GM18873 (cell line): ENCODE data around the gene RGS19.

Experiments
- ATAC-seq: cut with Tn5 transposase; IDR thresholded peaks from one replicate; pipeline ENCODE4 v1.9.1; 2021; ENCODE audit warnings: mild to moderate bottlenecking, moderate library complexity, moderate number of reproducible peaks; ENCODE audit not compliant: unreplicated experiment, low FRiP score

RGS19 gene

DNA sequence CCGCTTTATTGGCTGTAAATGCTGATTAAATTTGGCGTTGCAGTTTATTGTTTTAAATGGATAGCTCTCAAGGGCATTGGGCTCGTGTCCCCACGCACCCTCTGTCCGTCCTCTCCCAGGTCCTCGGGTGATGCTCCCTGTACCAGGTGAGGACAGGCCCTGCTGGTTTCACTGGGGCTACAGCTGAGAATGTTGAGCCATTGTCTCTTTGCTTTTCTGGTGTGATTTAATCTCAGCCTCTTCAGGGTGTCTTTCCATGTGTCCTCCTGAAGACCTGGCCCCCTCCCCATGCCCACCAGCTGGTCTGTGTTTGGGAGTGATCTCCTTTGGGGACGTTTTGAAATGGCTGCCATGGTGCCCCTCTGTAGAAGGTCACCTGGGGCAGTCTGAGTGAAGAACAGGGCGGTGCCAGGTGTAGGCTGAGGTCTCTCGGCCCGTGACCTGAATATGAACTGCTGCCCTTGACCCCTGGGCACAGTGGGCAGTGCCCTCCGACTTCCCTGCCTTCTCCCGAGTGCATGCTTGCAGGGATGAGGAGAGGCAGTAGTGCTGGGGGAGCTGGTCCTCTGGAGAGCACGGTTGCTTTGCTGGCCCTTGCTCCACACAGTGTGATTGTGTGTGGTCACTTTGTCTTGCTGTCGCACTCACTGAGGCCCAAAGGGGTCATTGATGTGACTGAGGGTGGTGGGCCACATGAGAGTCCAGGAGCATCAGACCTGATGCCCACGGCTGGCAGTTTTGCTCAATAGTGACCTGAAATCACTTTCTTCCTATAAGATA lies 55.8 kb downstream of the RGS19 start:
- ATAC-seq = no peak
